Fibroblast of villous mesenchyme (primary cell): Measurements from ENCODE around the gene CEP295NL. TPM values are rescaled to one million over a fixed set of nuclear protein-coding genes. Genes with fewer than 3 reads are reported as not detected.
"Not testable (repeated sequence)": the region's sequence is repeated elsewhere in the genome, so short reads cannot be mapped to it uniquely, and the experiment has no call there.

Experiments used
- DNase-seq: peaks from one replicate; pipeline ENCODE4 v3.0.0-alpha.2; 2010; ENCODE audit warnings: low read depth
- H3K4me3 ChIP-seq: 2 replicates; pipeline ENCODE4 v1.5.1; 2011; ENCODE audit warnings: low read depth, mild to moderate bottlenecking, low read length
- total RNA-seq: library from RNA; depleted of rRNA; stranded (reverse); fragments of >200 nt; gene quantifications from 2 replicates; pipeline ENCODE4 v1.2.3, GENCODE V29; 2012
- TF ChIP-seq, protein P1 (sequence below): IDR thresholded peaks from 2 replicates; pipeline ENCODE4 v1.5.1; 2012; ENCODE audit warnings: low read depth, mild to moderate bottlenecking, low read length; ENCODE audit not compliant: insufficient read depth

CEP295NL gene
- total RNA-seq, 1 donor = 5.6 TPM

DNA sequence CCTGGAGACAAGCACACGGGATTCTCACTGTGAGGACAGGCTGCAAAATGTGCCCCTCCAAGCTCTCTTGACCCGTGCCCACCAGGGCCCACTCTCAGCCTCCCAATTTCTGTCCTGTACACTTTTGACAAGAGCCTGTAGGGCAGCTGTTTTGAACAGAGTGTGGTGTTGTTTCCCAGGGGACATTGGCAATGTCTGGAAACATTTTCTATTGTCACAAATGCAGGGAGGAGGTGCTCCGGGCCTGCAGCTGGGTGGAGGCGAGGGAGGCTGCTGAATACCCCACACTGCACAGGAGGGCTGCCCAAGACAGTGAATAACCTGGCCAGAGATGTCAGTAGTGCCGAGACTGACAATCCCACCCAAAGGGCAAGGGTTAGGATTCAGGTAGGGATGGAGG is 10.5 kb downstream of the CEP295NL start:
- TF ChIP-seq, protein P1, sequence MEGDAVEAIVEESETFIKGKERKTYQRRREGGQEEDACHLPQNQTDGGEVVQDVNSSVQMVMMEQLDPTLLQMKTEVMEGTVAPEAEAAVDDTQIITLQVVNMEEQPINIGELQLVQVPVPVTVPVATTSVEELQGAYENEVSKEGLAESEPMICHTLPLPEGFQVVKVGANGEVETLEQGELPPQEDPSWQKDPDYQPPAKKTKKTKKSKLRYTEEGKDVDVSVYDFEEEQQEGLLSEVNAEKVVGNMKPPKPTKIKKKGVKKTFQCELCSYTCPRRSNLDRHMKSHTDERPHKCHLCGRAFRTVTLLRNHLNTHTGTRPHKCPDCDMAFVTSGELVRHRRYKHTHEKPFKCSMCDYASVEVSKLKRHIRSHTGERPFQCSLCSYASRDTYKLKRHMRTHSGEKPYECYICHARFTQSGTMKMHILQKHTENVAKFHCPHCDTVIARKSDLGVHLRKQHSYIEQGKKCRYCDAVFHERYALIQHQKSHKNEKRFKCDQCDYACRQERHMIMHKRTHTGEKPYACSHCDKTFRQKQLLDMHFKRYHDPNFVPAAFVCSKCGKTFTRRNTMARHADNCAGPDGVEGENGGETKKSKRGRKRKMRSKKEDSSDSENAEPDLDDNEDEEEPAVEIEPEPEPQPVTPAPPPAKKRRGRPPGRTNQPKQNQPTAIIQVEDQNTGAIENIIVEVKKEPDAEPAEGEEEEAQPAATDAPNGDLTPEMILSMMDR = no peak
- no peak for DNase-seq

DNA sequence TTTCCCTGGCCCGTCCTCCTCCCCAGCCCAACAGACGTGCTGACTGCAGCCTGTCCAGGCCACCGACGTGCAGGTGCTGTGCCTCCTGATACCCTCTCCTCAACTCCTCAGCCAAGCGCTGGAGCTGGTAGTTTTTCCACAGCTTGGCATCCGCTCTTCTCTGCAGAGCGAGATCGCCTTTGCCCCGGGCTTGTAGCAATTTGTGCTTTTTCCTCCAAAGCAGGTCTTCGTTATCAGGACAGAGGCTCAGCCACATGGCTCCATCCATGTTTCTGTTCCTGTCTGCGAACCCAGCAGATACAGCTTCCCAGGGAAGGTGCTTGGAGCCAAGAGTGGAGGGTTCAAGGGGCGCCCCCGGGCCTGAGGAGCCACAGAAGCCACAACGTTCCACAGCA is 10.9 kb downstream of the CEP295NL start:
- H3K4me3 ChIP-seq = no peak overlapping the region
- no peak for DNase-seq
- TF ChIP-seq, protein P1 = no peak

More for the DNA sequence above, 10.5 kb downstream of the CEP295NL start:
- H3K4me3 ChIP-seq = no peak overlapping the region

DNA sequence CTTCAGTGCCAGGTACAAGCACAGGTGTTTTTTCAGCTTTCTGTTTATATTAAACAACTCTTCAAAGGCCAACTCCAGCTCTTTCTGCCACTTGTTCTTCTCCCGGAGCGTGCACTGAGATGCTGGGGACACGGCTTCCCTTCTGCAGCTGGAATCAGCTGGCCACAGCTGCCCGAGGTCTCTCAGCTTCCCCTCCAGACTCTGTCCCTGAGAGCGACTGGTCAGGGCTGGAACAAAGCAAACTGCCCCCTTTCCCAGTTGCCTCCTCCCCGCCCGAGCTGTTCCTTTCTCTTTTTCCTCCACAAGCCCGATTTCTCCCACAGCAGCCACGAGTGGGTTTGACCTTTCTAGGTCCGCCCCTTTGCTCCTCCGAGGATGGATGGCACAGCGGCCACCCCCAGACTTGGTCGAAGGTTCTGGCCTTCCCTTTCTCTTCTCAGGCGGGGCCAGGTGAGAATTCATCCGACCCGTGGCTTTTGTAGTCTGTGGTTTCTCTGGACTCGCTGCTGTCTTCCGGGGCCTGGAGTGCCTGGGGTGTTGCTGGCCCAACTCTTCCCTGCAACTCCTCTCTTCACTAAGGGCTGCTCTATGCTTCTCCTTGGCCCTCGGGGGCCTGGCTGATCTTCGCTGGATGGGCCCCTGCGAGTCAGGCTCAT is 11.5 kb downstream of the CEP295NL start:
- TF ChIP-seq, protein P1 = no peak
- no peak for DNase-seq
- H3K4me3 ChIP-seq = no peak overlapping the region

DNA sequence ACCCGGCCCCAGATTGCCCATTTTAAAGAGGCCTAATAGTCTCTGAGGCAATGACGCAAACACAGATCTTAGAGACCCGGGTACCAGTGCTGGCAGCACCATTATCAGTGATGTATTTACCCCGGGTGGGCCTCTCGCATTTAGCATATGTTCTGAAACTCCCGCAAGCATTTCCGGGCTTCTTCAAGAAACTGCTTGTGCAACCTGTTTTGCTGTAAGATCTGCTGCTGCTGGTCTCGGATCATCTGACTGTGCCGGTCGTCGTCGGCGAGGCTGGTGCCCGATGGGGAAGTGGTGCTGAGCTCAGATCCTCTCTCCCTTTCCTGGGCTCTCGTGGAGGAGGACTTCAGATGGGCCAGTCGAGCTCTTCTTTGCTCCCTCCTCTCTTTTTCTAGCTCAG is 12.5 kb downstream of the CEP295NL start:
- DNase-seq = peak; percentile 96
- TF ChIP-seq, protein P1 = no peak
- H3K4me3 ChIP-seq = no peak overlapping the region

DNA sequence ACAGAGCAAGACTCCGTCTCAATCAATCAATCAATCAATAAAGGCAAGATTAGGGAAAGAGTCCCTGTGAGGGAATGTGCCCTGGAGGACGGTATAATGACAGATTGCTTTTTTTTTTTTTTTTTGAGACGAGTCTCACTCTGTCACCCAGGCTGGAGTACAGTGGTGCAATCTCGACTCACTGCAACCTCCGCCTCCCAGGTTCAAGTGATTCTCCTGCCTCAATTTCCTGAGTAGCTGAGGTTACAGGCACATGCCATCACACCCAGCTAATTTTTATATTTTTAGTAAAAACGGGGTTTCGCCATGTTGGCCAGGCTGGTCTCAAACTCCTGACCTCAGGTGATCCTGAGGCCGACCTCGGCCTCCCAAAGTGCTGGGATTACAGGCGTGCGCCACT is 12.9 kb downstream of the CEP295NL start:
- not testable (repeated sequence) for H3K4me3 ChIP-seq

DNA sequence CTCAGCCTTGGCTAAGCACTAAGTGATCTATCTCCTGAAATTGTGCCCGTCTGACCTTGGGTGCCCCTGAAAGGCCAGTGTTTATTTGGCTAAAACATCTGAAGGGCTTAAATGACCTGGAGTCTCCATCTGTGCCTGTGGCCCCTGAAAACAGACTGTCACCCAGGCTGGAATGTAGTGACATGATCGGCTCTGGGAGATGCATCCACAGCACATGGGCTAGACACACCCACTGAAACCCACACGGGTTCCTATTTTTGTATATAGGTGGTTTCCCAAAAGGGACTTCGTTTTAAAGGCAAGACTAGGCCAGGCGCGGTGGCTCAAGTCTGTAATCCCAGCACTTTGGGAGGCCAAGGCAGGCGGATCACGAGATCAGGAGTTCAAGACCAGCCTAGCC is 13.5 kb downstream of the CEP295NL start:
- H3K4me3 ChIP-seq = no peak overlapping the region
- TF ChIP-seq, protein P1 = no peak

More for the DNA sequence above, 12.9 kb downstream of the CEP295NL start:
- not testable (repeated sequence) for DNase-seq

DNA sequence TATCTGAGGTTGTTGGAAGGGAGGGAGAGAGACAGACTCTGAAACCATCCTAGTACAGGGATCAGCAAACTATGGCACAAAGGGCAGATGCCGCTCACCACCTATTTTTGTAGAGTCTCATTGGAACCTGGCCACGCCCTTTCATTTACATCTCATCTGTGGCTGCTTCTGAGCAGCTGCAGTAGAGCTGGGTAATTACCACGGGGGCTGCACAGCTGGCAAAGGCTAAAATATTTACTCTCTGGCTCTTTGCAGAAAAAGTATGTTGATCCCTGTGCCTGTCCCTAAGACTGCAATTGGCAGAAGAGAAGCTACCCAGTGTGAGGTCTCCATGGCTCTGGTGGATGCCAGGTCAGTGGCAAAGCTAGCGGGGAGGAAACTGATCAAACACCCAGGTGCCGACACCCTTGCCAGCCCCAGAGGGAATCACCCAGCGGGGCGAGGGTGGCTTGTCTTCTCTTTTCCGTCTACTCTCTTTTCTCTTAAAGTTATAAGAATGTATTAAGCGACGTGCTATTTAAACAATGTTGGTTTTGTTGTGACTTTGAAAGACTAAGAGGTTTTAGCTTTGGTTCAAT is 14.0 kb downstream of the CEP295NL start:
- TF ChIP-seq, protein P1 = no peak
- no peak for DNase-seq

More for the DNA sequence above, 13.5 kb downstream of the CEP295NL start:
- no peak for DNase-seq

More for the DNA sequence above, 14.0 kb downstream of the CEP295NL start:
- H3K4me3 ChIP-seq = no peak overlapping the region
